Stimulated activated CD8-positive, alpha-beta memory T cell treated with anti-CD3 and anti-CD28 coated beads, Interleukin-15, amount 100 ng/mL, for 1 hour (primary cell): ENCODE data around the gene RAPGEF4.

Source experiments
- DNase-seq: peaks from one replicate; pipeline ENCODE4 v3.0.0-alpha.2; 2020; ENCODE audit warnings: low read depth

RAPGEF4 gene

DNA sequence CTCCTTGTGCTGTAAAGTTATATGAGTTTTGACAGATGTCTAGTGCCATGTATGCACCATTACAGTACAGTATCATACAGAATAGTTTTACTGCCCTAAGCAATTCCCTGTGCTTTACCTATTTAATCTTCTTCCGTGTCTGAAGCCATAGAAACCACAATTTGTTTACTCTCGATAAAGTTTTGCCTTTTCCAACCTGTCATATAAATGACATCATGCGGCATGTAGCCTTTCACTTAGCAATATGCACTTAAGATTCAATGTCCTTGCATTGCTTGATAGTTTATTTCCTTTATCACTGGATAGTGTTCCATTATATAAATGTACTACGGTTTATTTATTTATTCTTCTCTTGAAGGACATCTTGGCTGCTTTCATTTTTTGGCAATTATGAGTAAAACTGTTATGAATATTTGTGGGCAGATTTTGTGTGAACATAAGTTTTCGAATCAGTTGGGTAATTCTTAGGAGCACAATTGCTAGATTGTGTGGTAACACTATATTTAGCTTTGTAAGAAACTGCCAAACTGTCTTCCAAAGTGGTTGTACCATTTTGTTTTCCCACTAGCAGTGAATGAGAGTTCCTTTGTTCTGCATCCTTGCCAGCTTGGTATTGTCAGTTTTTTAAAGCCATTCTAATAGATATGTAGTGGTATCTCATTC lies 203.2 kb downstream of the RAPGEF4 start:
- no peak for DNase-seq

DNA sequence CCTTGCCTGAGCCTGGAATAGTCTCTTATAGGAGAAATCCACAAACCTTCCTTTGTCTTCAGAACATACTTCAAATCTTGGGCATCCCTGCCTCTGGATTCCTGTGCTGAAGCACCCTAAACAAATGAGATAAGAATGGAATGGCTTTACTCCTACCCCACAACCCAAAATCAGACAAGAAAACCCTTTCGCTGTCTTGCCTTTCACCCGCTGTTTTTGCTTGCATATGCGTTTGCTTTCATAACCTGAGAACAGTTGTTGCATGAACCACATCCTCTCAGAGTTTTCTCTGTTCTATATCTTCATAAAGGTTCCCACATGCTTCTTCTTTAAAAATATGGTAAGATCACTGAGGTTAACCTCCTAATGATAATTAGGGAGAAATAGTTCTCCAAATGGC lies 207.9 kb downstream of the RAPGEF4 start:
- no peak for DNase-seq

DNA sequence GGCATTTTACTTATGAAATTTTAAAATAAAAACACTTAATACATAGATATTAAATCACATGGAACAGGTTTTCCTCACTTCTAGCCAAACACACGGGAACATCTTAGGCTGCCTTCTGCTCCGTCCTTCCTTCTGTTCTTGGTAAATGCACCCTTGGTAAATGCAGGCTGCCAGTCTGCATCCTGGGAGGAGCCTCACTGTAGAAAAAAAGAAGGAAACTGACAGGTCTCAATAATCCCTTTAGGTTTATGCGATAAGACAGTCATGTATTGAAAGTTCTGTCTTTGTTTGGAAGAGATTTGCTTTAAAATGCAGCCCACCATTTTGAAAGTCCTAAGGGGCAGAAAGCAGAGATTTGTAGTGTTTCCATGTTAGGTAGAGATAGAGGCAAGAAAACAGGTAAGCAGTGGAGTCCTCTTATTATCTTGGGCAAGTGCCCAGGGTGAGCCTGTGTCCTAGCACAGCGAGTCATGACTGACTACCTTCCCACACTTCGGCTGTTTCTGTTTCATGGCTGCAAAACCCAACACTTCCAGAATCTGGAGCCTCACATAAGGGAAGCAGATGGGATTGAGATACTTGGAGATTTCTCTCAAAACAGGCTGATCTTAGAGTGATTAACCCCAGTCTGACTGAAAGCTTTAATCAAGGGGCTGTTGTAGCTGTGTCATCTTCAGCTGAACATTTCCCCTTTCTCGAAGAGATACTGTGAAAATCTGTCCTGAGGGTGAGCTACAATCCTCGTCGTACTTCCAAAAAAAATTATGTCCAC lies 208.6 kb downstream of the RAPGEF4 start:
- DNase-seq, result no peak

DNA sequence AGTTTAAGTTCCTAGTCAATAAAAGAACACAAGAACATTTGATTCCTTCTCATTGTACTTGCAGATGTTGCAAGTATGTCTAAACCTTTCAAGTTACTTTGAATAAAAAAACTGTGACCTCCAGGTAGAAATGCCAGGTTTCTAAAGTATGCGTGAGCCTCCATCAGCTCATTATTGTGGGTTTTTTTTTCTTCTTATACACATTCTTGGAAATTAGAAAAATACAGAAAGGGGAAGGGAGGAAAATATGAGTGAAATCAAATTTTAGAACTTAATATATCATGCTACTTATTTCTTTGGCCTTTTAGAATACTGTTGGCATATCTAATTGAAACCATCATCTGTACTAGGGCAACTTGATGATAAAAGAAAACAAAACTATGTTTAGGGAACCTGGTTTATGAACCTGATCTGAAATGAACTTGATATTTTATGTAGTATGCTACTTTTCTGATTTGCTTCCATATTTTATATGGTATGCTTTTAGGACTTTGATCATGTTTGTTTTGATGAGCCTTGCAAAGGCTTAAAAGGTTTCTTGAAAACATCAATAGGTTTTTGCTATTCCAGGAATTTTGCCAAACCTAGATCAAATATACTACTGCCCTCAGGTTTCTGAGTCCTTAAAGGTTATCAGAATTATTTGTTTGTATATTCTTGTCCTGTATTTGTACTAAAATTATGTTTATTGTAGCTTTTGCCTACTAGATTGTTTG lies 209.3 kb downstream of the RAPGEF4 start:
- DNase-seq, result no peak

DNA sequence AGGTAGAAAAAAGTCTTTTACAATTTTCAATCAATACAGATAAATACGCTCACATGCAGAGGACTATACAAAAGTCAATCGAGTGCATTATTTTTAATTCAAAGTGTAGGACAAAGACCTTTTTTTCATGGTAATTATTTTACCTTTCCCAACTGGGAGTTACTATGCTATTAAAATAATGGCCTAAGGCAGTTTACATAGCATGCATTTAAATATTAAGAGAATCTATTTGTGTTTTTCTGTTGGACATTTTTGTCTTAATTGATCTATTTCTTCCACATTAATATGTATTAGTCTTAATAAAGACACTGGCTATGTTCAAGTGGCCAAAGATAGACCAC lies 209.8 kb downstream of the RAPGEF4 start:
- no peak for DNase-seq

DNA sequence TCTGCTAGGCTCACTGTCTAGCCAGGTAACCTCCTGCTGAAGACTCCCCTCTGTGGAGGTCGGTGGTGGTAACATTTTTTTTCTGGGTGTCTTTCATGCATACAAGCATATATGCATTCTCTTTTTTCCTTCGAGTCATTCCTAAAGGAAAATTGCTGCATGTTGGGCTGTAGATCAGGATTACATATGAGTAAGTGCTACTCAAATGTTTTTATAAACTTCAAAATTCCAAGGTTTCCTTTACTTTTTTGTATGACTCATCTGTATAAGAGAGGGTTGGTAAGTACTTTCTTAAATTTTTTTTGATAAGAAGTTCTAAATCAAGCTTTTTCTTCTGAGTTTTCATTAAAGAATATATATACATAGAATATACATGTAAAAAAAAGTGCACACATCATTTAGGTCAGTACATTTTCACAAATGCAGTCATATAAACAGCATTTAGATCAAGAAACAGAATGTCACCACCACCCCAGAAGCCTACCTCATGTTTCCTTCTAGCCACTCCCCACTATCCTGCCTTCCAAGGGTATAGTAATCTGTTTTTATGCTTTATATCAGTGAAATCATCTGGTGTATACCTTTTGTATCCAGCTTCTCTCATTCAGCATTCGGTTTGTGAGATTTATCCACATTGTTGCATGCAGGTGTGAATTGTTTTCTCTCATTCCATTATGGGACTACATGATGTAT lies 212.0 kb downstream of the RAPGEF4 start:
- DNase-seq, result no peak

DNA sequence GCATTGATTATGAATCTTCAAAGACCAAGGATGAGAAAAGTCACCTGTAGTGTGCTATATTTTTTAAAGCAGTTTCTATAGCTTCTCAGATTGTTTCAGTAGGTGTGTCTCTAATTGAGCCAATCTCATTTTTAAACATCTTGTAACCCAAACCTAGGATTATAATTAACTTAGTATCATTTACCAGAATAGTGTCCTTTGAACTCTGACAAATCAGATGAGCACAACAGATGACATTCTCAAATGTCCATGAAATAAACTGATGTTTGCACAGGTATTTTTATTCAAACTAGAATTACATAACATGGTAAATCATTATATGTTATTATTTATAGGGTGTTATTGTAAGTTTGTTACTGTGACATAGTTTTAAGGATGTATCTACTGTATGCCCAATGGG lies 213.9 kb downstream of the RAPGEF4 start:
- no peak for DNase-seq

DNA sequence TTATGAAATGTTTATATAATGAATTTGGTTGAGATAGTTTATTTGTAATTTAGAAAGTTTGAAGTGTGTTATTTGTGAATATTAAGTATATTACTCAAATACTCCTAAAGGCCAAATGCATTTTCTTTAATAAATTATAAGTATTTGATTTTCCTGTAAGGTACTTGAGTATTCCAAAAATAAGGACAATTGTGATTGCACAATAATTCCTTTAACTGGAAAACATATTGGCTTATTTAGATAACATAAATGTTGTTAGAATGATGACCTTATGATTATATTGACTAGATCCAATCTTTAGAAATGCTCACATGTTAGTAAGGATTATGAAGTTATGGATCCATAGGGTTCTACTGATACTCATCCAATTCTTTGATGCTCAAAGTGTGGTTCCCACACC lies 214.9 kb downstream of the RAPGEF4 start:
- no peak for DNase-seq

DNA sequence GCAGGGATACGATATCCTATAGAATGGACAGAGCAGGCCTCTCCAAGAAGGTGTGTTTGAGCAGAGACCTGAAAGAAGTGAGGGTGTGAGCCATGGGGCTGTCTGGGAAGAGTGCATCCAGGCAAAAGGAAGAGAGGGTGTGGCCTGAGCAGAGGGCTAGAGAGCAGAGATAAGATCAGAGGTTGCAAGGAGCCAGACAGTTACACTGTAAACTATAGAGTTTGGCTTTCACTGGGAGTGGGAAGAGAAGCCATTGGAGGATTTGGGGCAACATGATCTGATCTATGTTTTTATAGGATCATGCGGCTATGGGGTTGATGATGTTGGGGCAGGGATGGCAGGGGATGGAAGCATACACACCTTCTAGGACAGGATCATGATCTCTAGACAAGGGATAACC lies 215.9 kb downstream of the RAPGEF4 start:
- DNase-seq, result no peak

DNA sequence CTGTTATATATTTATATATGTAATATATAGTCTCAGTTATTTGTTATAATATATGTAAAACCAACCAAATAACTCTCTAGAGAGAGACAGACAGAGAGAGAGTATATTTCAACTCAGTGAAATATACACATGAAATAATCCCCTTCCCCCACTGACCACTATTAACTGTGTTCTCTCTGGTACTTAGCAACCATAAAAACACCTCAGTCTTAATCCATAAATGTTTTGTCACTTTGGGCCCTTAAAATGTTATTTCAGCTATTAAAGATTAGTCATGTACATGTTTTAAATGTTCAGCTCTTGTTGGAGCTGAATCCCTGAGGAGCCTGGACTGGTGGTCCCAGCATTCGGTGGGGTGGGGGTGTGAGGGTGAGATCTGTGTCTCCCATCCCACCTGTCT lies 217.8 kb downstream of the RAPGEF4 start:
- DNase-seq, result no peak

DNA sequence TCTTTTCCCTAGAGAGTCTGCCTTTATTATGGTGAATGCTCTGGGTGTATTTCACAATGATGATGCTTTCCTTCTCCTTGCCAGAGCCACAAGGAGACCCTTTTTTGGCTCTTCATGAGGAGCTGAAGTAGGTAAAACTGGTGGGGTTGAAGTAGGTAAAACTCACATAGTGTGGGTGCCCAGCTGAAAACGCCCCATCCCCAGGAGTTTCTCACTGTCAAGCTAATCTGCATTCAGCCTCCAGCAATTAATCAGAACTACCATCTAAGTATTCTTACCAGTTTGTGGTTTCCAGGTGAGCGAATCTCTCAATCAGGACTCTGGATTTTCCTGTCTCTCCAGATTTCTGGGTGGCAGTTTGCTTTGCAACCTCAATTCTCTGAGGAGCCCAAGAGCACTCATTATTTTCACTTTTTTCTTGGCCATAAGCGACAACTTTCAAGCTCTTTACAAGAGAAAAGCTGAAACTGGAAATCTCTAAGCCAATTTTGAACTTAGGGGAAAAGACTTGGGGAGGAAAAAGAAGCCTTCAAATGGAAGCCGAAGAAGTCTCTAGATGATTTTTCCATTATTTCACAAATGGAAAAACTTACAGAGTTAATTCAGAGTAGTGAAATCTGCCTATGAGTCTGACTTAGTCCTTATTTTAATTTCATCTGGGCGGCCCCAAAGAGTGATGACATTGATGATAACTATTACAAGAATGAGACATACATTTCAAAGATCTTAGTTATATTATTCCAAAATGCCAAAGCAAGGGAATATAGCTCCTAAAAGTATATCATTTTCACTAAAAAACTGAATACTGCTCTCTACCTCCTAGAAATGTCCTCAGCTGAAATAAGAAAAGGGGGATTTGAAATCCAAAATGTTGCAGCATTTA lies 218.6 kb downstream of the RAPGEF4 start:
- no peak for DNase-seq

DNA sequence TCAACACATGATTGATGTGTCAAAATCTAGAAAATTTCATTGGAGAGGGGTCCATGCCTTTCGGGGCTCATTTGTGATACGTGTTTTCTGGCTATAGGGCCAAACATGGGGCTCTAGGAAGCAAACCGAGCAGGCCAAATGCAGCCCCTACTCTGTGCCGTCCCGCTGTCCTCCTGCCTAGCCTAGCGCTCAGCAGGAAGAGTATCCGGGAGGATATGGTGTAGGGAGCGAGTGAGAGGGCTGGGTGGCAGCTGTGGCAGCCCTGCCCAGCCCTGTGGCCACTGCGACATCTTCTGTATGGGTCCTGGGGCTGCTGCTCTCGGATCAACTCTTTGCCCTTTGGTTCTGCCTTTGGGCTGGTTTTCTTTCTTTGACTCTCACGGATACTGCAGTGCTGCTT lies 219.9 kb downstream of the RAPGEF4 start:
- DNase-seq, result no peak

DNA sequence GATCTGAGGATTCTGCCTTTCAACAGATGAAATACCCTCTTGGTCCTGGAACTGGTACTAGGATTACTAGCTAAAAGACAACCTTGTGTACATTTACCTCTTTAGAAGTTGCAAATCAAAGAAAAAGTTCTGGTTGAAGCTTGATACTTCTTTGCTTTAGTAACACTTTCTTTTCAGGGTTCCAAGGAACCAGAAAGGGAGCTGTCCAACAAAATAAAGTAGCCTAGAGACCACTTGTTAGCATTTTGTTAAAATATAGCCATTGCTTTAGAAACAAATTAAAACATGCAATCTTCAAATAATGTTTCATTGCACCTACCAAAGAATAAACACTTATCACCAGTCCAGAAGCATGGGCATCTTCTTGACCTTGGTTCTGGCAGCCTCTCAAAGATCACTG lies 222.1 kb downstream of the RAPGEF4 start:
- no peak for DNase-seq

DNA sequence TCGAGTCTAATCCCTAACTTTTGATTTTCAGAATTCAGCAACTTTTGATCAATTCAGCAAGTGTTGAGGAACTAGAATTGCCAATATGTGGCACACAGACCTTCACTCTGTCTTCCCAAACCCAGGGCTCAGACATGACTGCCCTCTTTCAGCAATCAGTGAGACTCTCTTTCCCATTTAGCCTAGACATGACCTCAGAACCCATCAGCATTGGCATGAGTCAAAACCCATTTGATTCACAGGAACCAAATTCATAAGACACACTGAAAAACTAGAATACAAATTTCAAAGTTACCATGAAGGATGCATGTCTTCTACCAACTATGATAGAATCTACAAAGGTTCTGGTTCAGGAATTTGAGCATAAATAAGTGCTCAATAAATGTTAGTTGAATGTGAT lies 226.4 kb downstream of the RAPGEF4 start:
- no peak for DNase-seq

DNA sequence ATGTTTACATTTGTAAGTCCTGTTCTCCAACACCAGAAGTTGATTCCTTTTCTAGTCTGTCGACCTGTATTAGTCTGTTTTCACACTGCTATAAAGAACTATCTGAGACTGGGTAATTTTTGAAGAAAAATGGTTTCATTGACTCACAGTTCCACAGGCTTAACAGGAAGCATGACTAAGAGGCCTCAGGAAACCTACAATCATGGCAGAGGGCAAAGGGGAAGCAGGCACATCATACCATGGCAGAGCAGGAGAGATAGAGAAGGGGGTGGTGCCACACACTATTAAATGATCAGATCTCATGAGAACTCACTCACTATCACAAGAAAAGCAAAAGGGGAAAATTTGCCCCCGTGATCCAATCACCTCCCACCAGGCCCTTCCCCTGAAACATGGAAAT lies 227.2 kb downstream of the RAPGEF4 start:
- no peak for DNase-seq

DNA sequence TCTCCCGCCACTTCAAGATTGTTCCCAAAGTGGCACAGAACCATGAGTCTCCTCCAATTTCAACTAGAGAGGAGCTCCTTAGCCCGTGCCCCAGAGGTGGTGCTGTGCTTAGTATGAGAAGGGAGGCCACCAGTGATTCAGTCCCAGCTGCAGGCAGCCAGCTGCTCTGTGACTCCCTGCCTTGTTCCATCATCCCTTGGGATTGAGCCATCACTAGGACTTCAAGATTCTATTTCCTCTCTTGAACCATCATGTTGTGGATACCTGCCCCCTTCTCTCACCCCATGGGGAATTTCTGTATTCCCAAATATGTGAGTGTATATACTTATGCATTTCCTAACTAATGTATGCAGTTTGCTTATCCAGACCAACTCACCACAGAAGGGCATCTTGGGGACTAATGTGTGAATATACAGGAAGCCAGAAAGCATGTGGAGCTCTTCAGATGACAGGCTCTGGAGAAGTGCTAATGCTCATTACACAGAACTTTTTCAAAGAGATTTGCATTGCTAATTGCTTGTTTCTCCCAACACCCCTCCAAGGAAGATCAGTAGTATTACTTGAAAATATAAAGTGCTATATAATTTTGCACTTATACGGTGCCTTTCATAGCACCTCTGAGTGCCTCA lies 229.0 kb downstream of the RAPGEF4 start:
- no peak for DNase-seq

DNA sequence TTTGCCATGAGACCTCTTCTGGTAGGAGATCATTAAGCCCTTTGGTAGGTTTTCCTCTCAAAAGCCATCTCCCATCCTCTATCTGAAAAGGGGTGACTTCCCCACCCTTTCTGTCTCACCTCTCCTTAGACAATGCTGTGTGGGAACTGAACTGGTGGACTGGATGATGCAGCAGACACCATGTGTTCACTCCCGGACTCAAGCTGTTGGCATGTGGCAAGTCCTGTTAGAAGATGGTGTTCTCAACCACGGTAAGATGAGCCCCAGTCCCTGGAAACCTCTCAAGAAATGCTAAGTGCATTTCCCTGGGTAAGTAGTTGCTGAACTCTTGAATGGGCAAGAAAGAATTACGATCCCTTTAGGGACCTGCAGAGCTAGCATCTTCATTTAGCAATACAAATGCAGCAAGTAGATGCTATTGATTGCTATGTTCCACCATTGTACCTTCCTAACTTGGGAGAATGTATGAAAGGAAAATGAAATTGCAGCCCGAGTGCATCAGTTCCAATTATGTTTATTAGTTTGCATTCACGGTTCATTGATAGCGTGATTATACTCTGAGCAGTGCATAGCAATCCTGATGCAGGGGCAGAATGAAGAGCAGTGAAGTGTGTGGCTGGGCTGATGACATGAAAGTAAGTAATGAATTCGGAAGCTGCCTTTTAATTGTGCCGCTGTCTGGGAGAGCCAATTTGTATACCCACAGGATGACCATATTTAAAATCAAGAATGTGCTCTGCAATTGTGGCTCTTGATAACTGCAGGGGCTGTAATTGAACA lies 230.0 kb downstream of the RAPGEF4 start:
- DNase-seq, result no peak

DNA sequence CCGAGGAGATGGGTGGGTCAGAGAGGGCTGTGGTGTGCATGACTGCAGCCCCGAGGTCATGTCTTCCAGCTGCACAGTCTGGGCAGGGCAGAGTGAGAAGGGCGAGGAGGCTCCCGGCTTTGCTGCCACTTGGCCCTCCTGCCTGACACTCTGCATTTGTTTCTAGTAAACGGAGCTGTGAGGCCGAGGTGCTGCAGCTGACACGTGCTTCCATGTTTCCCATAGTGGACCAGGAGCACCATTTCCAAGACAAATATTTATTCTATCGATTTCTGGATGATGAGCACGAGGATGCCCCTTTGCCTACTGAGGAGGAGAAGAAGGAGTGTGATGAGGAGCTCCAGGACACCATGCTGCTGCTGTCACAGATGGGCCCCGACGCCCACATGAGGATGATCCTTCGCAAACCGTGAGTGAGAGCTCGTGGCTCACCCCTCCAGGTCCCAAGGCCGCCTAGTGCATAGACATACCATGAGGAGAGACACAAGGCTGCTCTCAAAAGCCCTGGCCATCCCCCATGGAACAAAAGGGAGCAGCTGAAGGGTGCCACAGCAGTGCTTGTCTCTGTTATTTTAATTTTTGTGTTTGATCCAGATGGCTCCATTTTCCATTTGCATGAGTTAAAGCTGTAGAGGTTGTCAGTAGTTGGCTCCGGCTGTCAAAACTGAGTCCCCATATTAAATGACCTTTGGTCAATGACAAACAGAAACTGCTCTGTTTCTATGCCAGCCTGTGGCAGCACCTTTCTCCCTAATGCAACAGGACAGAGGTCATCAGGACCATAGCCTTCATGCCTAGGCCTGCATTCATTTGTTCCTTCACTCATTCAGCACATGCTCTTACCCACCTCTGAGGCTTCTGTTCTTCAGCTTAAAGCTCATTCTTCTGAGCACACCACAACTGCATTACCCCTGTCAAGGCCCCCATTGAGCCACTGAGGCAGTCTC lies 231.7 kb downstream of the RAPGEF4 start:
- no peak for DNase-seq

DNA sequence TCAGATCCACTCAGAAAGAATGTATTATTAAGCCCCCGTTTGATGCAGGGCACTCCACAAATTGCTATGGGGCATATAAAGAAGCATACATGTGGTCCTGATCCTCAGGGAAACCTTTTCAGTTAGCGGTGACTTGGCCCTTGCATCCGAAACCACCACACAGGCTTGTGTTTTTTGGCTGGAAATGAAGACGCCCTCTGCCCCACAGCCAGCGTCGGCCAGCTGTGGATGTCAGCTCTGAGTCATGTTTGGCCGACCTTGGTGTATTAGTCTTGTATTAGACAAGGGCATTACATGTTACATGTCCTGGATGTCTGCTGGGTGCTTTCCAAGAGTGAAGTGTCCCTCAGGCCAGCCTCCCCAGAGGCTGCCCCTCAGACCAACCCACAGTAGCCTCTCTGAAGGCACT lies 232.4 kb downstream of the RAPGEF4 start:
- no peak for DNase-seq
